ENCODE results near the gene EHBP1. TPM values are rescaled to one million over a fixed set of nuclear protein-coding genes. Genes with fewer than 3 reads are reported as not detected.

EHBP1 gene
- total and polyA plus RNA-seq, 2 experiments from 2014 or later, result 27.2 to 47.9 TPM

DNA sequence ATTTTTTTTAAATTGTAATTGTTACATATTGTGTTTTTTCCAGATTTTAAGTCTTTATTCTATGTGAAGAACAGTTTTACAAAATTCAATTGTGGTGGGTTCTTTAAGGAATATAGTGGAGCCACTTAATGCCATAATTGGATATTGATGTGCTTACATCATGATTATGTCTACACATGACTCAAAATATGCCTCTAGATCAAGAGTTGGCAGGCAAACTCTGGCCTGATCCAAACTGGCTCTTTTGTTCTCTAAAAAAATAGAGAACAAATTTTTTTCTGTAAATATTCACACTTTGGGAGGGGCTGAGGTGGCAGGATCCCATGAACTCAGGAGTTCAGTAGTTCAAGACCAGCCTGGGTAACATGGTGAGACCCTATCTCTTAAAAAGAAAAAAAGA lies 8.3 kb downstream of the EHBP1 start:
- no peak for ATAC-seq
- Mint-ChIP-seq H3K27me3 (ENCODE audit: insufficient read depth, low read depth, poor library complexity) (peaks cover 1% of the 10 kb centered on the region), H3K4me1 (peaks cover 3% of the 10 kb centered on the region; the same call in 2 of the 3 replicates), H3K9me3 (no peaks in the 10 kb centered on the region), H3K36me3 (ENCODE audit: low read depth) (peaks cover 10% of the 10 kb centered on the region), H3K4me3 (no peak overlapping the region), H3K27ac (no peak overlapping the region)
- H3K4me2 ChIP-seq, result no peak overlapping the region
- H3K4me1 ChIP-seq (ENCODE audit: insufficient read depth), result no peaks in the 10 kb centered on the region
- TF ChIP-seq ZNF114 (CRISPR knock-in tag; IDR thresholded peaks at IDR 0.05) (no peak), ZNF331 (CRISPR knock-in tag; IDR thresholded peaks at IDR 0.05; ENCODE audit: low read depth) (no peak), CREB1 (CRISPR knock-in tag; IDR thresholded peaks at IDR 0.05; ENCODE audit: low read depth) (no peak), STAT1 (IDR thresholded peaks at IDR 0.05; ENCODE audit: unreplicated experiment) (no peak), EZH2 (IDR thresholded peaks at IDR 0.05; ENCODE audit: low read depth, unreplicated experiment) (no peak), JUNB (IDR thresholded peaks at IDR 0.05; ENCODE audit: unreplicated experiment) (no peak), NANOG (IDR thresholded peaks at IDR 0.05; ENCODE audit: borderline replicate concordance) (no peak), POLR2AphosphoS5 (IDR thresholded peaks at IDR 0.05; ENCODE audit: low read depth) (no peak), ZNF462 (CRISPR knock-in tag; IDR thresholded peaks at IDR 0.05) (no peak), EZH2phosphoT487 (IDR thresholded peaks at IDR 0.05; ENCODE audit: unreplicated experiment) (no peak)
- TF ChIP-seq, protein P1, sequence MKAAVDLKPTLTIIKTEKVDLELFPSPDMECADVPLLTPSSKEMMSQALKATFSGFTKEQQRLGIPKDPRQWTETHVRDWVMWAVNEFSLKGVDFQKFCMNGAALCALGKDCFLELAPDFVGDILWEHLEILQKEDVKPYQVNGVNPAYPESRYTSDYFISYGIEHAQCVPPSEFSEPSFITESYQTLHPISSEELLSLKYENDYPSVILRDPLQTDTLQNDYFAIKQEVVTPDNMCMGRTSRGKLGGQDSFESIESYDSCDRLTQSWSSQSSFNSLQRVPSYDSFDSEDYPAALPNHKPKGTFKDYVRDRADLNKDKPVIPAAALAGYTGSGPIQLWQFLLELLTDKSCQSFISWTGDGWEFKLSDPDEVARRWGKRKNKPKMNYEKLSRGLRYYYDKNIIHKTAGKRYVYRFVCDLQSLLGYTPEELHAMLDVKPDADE (IDR thresholded peaks at IDR 0.05), result no peak
- TF ChIP-seq, protein P2, sequence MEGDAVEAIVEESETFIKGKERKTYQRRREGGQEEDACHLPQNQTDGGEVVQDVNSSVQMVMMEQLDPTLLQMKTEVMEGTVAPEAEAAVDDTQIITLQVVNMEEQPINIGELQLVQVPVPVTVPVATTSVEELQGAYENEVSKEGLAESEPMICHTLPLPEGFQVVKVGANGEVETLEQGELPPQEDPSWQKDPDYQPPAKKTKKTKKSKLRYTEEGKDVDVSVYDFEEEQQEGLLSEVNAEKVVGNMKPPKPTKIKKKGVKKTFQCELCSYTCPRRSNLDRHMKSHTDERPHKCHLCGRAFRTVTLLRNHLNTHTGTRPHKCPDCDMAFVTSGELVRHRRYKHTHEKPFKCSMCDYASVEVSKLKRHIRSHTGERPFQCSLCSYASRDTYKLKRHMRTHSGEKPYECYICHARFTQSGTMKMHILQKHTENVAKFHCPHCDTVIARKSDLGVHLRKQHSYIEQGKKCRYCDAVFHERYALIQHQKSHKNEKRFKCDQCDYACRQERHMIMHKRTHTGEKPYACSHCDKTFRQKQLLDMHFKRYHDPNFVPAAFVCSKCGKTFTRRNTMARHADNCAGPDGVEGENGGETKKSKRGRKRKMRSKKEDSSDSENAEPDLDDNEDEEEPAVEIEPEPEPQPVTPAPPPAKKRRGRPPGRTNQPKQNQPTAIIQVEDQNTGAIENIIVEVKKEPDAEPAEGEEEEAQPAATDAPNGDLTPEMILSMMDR (conservative IDR thresholded peaks at IDR 0.05; ENCODE audit: low read depth in 2 of 2), result no peak
- TF ChIP-seq, protein P3, sequence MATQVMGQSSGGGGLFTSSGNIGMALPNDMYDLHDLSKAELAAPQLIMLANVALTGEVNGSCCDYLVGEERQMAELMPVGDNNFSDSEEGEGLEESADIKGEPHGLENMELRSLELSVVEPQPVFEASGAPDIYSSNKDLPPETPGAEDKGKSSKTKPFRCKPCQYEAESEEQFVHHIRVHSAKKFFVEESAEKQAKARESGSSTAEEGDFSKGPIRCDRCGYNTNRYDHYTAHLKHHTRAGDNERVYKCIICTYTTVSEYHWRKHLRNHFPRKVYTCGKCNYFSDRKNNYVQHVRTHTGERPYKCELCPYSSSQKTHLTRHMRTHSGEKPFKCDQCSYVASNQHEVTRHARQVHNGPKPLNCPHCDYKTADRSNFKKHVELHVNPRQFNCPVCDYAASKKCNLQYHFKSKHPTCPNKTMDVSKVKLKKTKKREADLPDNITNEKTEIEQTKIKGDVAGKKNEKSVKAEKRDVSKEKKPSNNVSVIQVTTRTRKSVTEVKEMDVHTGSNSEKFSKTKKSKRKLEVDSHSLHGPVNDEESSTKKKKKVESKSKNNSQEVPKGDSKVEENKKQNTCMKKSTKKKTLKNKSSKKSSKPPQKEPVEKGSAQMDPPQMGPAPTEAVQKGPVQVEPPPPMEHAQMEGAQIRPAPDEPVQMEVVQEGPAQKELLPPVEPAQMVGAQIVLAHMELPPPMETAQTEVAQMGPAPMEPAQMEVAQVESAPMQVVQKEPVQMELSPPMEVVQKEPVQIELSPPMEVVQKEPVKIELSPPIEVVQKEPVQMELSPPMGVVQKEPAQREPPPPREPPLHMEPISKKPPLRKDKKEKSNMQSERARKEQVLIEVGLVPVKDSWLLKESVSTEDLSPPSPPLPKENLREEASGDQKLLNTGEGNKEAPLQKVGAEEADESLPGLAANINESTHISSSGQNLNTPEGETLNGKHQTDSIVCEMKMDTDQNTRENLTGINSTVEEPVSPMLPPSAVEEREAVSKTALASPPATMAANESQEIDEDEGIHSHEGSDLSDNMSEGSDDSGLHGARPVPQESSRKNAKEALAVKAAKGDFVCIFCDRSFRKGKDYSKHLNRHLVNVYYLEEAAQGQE (IDR thresholded peaks at IDR 0.05; ENCODE audit: unreplicated experiment), result no peak
- H3K27ac ChIP-seq (ENCODE audit: low read depth), result no peak overlapping the region
- no peak overlapping the region for H2AFZ ChIP-seq
- peaks cover 100% of the 10 kb centered on the region for H3K79me2 ChIP-seq (replicated peaks; ENCODE audit: insufficient read depth)
- H3K4me3 ChIP-seq, result no peak overlapping the region
- peaks cover 14% of the 10 kb centered on the region for H4K20me1 ChIP-seq (replicated peaks; ENCODE audit: insufficient read depth)
- no peaks in the 10 kb centered on the region; the same call in 1 of the 2 replicates for H3K36me3 ChIP-seq (ENCODE audit: insufficient read depth)
- H3K9me2 ChIP-seq (ENCODE audit: insufficient read depth), result no peaks in the 10 kb centered on the region
- no peak for DNase-seq (ENCODE audit: low spot score)
- no peaks in the 10 kb centered on the region for H3F3A ChIP-seq (replicated peaks; ENCODE audit: low read depth)
- H3K27me3 ChIP-seq (ENCODE audit: insufficient read depth), result no peaks in the 10 kb centered on the region

Data from GM23338 (cell line).